DMS114 treated with DMSO at 0.1 percent for 48 hours (cell line): Measurements from ENCODE around the gene IL5.
A peak's percentile ranks its signal among the peaks of the same experiment; 100 is the strongest.
"Not testable (repeated sequence)": the region's sequence is repeated elsewhere in the genome, so short reads cannot be mapped to it uniquely, and the experiment has no call there.

Experiments
- DNase-seq: peaks from one replicate; lab custom pipeline; 2025; ENCODE audit not compliant: unreplicated experiment; lab: John Stamatoyannopoulos, UW

The IL5 gene

GRCh38 chr5:132530946-132531345 is 12.4 kb downstream of the IL5 start:
- no peak for DNase-seq

GRCh38 chr5:132528866-132529634 is 14.3 kb downstream of the IL5 start:
- DNase-seq: no peak

GRCh38 chr5:132528021-132528420 is 15.3 kb downstream of the IL5 start:
- DNase-seq: no peak

- no peak for DNase-seq
Observed at GRCh38 chr5:132526974-132527564, 16.3 kb downstream of the IL5 start.

- peak; percentile 65 for DNase-seq
Observed at GRCh38 chr5:132526290-132526973, 16.9 kb downstream of the IL5 start.

- DNase-seq: no peak
Observed at GRCh38 chr5:132525299-132525724, 18.0 kb downstream of the IL5 start.

- not testable (repeated sequence) for DNase-seq
Observed at GRCh38 chr5:132524877-132525276, 18.4 kb downstream of the IL5 start.

- not testable (repeated sequence) for DNase-seq
Observed at GRCh38 chr5:132522067-132522466, 21.3 kb downstream of the IL5 start.

GRCh38 chr5:132513618-132514336 is 29.5 kb downstream of the IL5 start:
- DNase-seq: not testable (repeated sequence)

- DNase-seq: no peak
Observed at GRCh38 chr5:132510076-132510475, 33.2 kb downstream of the IL5 start.

- DNase-seq: peak; percentile 58
Observed at GRCh38 chr5:132506094-132506692, 37.1 kb downstream of the IL5 start.

- DNase-seq: no peak
Observed at GRCh38 chr5:132505641-132506040, 37.7 kb downstream of the IL5 start.

- no peak for DNase-seq
Observed at GRCh38 chr5:132504746-132505145, 38.6 kb downstream of the IL5 start.

GRCh38 chr5:132503244-132503643 is 40.1 kb downstream of the IL5 start:
- DNase-seq: no peak

GRCh38 chr5:132501961-132502931 is 41.1 kb downstream of the IL5 start:
- DNase-seq: no peak

GRCh38 chr5:132501629-132501956 is 41.7 kb downstream of the IL5 start:
- DNase-seq: no peak

GRCh38 chr5:132500931-132501628 is 42.2 kb downstream of the IL5 start:
- DNase-seq: peak; percentile 24

- DNase-seq: no peak
Observed at GRCh38 chr5:132500244-132500930, 42.9 kb downstream of the IL5 start.
